Naive thymus-derived CD4-positive, alpha-beta T cell (primary cell): ENCODE measurements around the gene ACP6. TPM values are rescaled to one million over a fixed set of nuclear protein-coding genes. Genes with fewer than 3 reads are reported as not detected.
"Not testable (repeated sequence)": the region's sequence is repeated elsewhere in the genome, so short reads cannot be mapped to it uniquely, and the experiment has no call there.

Experiments used
- ATAC-seq: fragments of 150-1000 bp; cut with Tn5 transposase; 2 replicates; pipeline ENCODE4 v1.10.0; 2021; ENCODE audit warnings: mild to moderate bottlenecking, moderate library complexity
- CTCF ChIA-PET: fragments of 350-600 bp; sonication (Branson Sonifier 250); formaldehyde crosslinking; loops from one replicate; lab custom pipeline; 2021; ENCODE audit warnings: antibody characterized with exemption; lab: Charles Lee
- POLR2A ChIA-PET: fragments of 350-600 bp; sonication (Branson Sonifier 250); formaldehyde crosslinking; loops from one replicate; lab custom pipeline; 2021; ENCODE audit warnings: antibody characterized with exemption, inconsistent platforms; lab: Charles Lee
- DNase-seq, 9 donors: peaks; one replicate each; pipeline versions ENCODE4 v3.0.0 to v3.0.0-alpha.2; 2020 to 2022; ENCODE audit warnings: mixed read lengths in 1 of 9
- H3K27ac ChIP-seq: one replicate; pipeline ENCODE4 v1.7.0; 2013; ENCODE audit warnings: mild to moderate bottlenecking, low read depth, low read length, moderate library complexity
- H3K27me3 ChIP-seq, 2 donors: one replicate each; pipeline ENCODE4 v1.7.0; 2013; ENCODE audit warnings: low read length in 2 of 2, mild to moderate bottlenecking in 2 of 2, moderate library complexity in 2 of 2; ENCODE audit not compliant: control insufficient read depth in 2 of 2, insufficient read depth in 2 of 2
- H3K36me3 ChIP-seq, 3 experiments: 1 replicate in 2 of 3; 2 replicates in 1 of 3; pipeline ENCODE4 v1.7.0; 2013; ENCODE audit warnings: low read length in 3 of 3, mild to moderate bottlenecking in 3 of 3, moderate library complexity in 1 of 3; ENCODE audit not compliant: insufficient read depth in 3 of 3, control insufficient read depth in 2 of 3
- H3K4me1 ChIP-seq, 2 donors: one replicate each; pipeline ENCODE4 v1.7.0; 2013; ENCODE audit warnings: low read length in 2 of 2, mild to moderate bottlenecking in 2 of 2, moderate library complexity in 1 of 2; ENCODE audit not compliant: control insufficient read depth in 2 of 2, insufficient read depth in 2 of 2
- H3K4me3 ChIP-seq: 2 replicates; pipeline ENCODE4 v1.7.0; 2013; ENCODE audit warnings: mild to moderate bottlenecking, low read length
- H3K9me3 ChIP-seq, 3 experiments: 1 replicate in 2 of 3; 2 replicates in 1 of 3; pipeline ENCODE4 v1.7.0; 2013; ENCODE audit warnings: low read length in 3 of 3; ENCODE audit not compliant: control insufficient read depth in 2 of 3
- H3K27ac Mint-ChIP-seq, 9 donors: one replicate each; pipeline ENCODE4 v1.8.0; 2020 to 2022; ENCODE audit warnings: mixed read lengths in 9 of 9, mild to moderate bottlenecking in 8 of 9, moderate library complexity in 5 of 9, inconsistent platforms in 2 of 9
- H3K27me3 Mint-ChIP-seq, 5 donors: one replicate each; pipeline ENCODE4 v1.8.0; 2021 to 2022; ENCODE audit warnings: mixed read lengths in 5 of 5, mild to moderate bottlenecking in 1 of 5
- H3K36me3 Mint-ChIP-seq, 5 donors: one replicate each; pipeline ENCODE4 v1.8.0; 2020 to 2022; ENCODE audit warnings: mixed read lengths in 5 of 5, mild to moderate bottlenecking in 3 of 5, inconsistent platforms in 1 of 5
- H3K4me1 Mint-ChIP-seq, 7 donors: one replicate each; pipeline ENCODE4 v1.8.0; 2020 to 2022; ENCODE audit warnings: mixed read lengths in 7 of 7, mild to moderate bottlenecking in 3 of 7, inconsistent platforms in 1 of 7
- H3K4me3 Mint-ChIP-seq, 10 donors: one replicate each; pipeline ENCODE4 v1.8.0; 2020 to 2022; ENCODE audit warnings: mild to moderate bottlenecking in 10 of 10, mixed read lengths in 10 of 10, moderate library complexity in 6 of 10, inconsistent platforms in 2 of 10
- H3K9me3 Mint-ChIP-seq, 11 donors: one replicate each; pipeline ENCODE4 v1.8.0; 2020 to 2022; ENCODE audit warnings: mixed read lengths in 11 of 11, mild to moderate bottlenecking in 4 of 11, inconsistent platforms in 1 of 11, moderate library complexity in 1 of 11
- intact Hi-C, 2 donors: fragments of 100-400 bp; cut with micrococcal nuclease; formaldehyde crosslinking; loops; one replicate each; pipeline ENCODE4 v1.15.1; 2023
- polyA plus RNA-seq, 2 donors: library from polyadenylated mRNA; unstranded; fragments of 300-500 nt; fragmentation: Illumina TruSeq; gene quantifications; one replicate each; pipeline ENCODE4 v1.2.3, GENCODE V29; 2021
- total RNA-seq, 6 experiments: library from RNA in 5 of 6; stranded (reverse) in 5 of 6; gene quantifications; 1 replicate in 5 of 6; 2 replicates in 1 of 6; pipeline ENCODE4 v1.2.3 and lab custom pipeline; 2021 to 2026

ACP6 gene
- total and polyA plus RNA-seq, 7 experiments from 2014 or later: 7.5 to 22.4 (median 16.4) TPM

DNA sequence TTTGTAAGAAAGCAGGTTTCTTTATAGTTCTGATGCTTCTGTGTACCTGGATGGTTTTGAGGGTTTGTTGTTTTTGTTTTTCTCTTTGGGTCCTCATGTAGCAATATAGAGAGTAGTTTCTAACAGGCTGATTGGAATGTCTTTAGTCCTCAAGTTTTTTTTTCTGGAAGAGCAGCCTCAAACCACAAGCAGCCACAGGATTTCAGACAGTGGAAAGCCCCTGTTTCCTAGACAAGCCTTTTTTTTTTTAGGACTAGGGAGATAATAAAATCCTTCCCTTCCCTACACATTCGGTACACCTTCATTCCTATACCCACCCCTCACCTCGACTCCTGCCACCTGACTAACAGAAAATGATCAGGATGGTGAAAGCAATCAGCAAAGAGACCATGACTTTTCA, 47.6 kb downstream of the ACP6 start:
- intact Hi-C loops: no loop called here
- CTCF ChIA-PET: no interaction called here
- Mint-ChIP-seq H3K27me3 (no peaks in the 10 kb centered on the region), H3K4me3 (no peak overlapping the region), H3K4me1 (peaks cover 17 to 33% (median 32%) of the 10 kb centered on the region in 7 donors), H3K27ac (peak overlapping the region in 3 of 9 donors; percentile 0 to 50 (median 19)), H3K36me3 (peaks cover 0 to 46% (median 13%) of the 10 kb centered on the region in 5 donors), H3K9me3 (no peaks in the 10 kb centered on the region)
- no peak for ATAC-seq
- no peaks in the 10 kb centered on the region for H3K9me3 ChIP-seq
- peaks cover 6 to 13% of the 10 kb centered on the region in 2 donors for H3K4me1 ChIP-seq
- POLR2A ChIA-PET: no interaction called here
- H3K27me3 ChIP-seq: no peaks in the 10 kb centered on the region
- no peak overlapping the region for H3K27ac ChIP-seq
- peaks cover 0 to 40% (median 0%) of the 10 kb centered on the region in 3 experiments for H3K36me3 ChIP-seq
- no peak overlapping the region for H3K4me3 ChIP-seq
- no peak for DNase-seq

DNA sequence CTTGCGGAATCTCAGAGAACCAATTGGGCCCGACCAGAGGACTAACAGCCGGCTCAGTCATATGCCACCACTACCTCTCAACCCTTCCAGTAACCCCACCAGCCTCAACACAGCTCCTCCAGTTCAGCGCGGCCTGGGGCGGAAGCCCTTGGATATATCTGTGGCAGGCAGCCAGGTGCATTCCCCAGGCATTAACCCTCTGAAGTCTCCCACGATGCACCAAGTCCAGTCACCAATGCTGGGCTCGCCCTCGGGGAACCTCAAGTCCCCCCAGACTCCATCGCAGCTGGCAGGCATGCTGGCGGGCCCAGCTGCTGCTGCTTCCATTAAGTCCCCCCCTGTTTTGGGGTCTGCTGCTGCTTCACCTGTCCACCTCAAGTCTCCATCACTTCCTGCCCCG, 49.8 kb downstream of the ACP6 start:
- Mint-ChIP-seq H3K4me3 (no peak overlapping the region), H3K4me1 (peaks cover 5 to 34% (median 22%) of the 10 kb centered on the region in 7 donors), H3K27ac (peak overlapping the region in 1 of 9 donors; percentile 32), H3K9me3 (no peaks in the 10 kb centered on the region), H3K27me3 (no peaks in the 10 kb centered on the region), H3K36me3 (peaks cover 5 to 58% (median 20%) of the 10 kb centered on the region in 5 donors)
- POLR2A ChIA-PET: no interaction called here
- H3K9me3 ChIP-seq: no peaks in the 10 kb centered on the region
- H3K4me3 ChIP-seq: no peak overlapping the region
- no peaks in the 10 kb centered on the region for H3K27me3 ChIP-seq
- intact Hi-C loops: no loop called here
- peaks cover 0 to 8% of the 10 kb centered on the region in 2 donors for H3K4me1 ChIP-seq
- CTCF ChIA-PET: no interaction called here
- peaks cover 0 to 51% (median 0%) of the 10 kb centered on the region in 3 experiments for H3K36me3 ChIP-seq
- ATAC-seq (no peak), DNase-seq (no peak)
- no peak overlapping the region for H3K27ac ChIP-seq

DNA sequence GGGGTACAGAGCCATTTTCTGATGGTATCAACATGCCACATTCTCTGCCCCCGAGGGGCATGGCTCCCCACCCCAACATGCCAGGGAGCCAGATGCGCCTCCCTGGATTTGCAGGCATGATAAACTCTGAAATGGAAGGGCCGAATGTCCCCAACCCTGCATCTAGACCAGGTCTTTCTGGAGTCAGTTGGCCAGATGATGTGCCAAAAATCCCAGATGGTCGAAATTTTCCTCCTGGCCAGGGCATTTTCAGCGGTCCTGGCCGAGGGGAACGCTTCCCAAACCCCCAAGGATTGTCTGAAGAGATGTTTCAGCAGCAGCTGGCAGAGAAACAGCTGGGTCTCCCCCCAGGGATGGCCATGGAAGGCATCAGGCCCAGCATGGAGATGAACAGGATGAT, 50.6 kb downstream of the ACP6 start:
- H3K4me3 ChIP-seq: no peak overlapping the region
- H3K4me1 ChIP-seq: peaks cover 0 to 8% of the 10 kb centered on the region in 2 donors
- H3K36me3 Mint-ChIP-seq: peaks cover 8 to 61% (median 23%) of the 10 kb centered on the region in 5 donors
- no peak for ATAC-seq
- ChIA-PET POLR2A (no interaction called here), CTCF (interaction anchor here (0.6 kb wide), 1 partner anchor 14 kb away, joined by 3 read pairs; no protein-coding TSS in a partner anchor)
- peaks cover 0 to 54% (median 0%) of the 10 kb centered on the region in 3 experiments for H3K36me3 ChIP-seq
- H3K27me3 ChIP-seq: no peaks in the 10 kb centered on the region
- H3K4me1 Mint-ChIP-seq: peaks cover 2 to 35% (median 20%) of the 10 kb centered on the region in 7 donors
- no peaks in the 10 kb centered on the region for H3K9me3 Mint-ChIP-seq
- no peaks in the 10 kb centered on the region for H3K9me3 ChIP-seq
- no peak overlapping the region for H3K27ac ChIP-seq
- no peak overlapping the region for H3K27ac Mint-ChIP-seq
- intact Hi-C loops: no loop called here
- no peaks in the 10 kb centered on the region for H3K27me3 Mint-ChIP-seq
- no peak overlapping the region for H3K4me3 Mint-ChIP-seq
- DNase-seq: no peak

DNA sequence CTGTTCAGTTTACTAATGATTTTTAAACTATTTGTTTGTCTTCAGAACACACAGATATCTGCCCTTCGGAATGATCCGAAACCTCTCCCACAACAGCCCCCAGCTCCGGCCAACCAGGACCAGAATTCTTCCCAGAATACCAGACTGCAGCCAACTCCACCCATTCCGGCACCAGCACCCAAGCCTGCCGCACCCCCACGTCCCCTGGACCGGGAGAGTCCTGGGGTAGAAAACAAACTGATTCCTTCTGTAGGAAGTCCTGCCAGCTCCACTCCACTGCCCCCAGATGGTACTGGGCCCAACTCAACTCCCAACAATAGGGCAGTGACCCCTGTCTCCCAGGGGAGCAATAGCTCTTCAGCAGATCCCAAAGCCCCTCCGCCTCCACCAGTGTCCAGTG, 51.6 kb downstream of the ACP6 start:
- H3K9me3 ChIP-seq: no peaks in the 10 kb centered on the region
- Mint-ChIP-seq H3K27ac (peak overlapping the region in 5 of 9 donors; percentile 10 to 70 (median 38)), H3K4me3 (peak overlapping the region in 1 of 10 donors; percentile 36), H3K9me3 (no peaks in the 10 kb centered on the region), H3K4me1 (peaks cover 2 to 35% (median 20%) of the 10 kb centered on the region in 7 donors), H3K36me3 (peaks cover 11 to 71% (median 29%) of the 10 kb centered on the region in 5 donors), H3K27me3 (no peaks in the 10 kb centered on the region)
- intact Hi-C loops: loop anchor here in 1 of 2 donors (1.0 kb wide), 3 partner anchors 18 to 101 kb away; no protein-coding TSS in a partner anchor
- ChIA-PET POLR2A (interaction anchor here (0.6 kb wide), 1 partner anchor 242 kb away, joined by 3 read pairs; no protein-coding TSS in a partner anchor), CTCF (no interaction called here)
- DNase-seq: no peak
- H3K4me3 ChIP-seq: no peak overlapping the region
- H3K36me3 ChIP-seq: peaks cover 0 to 52% (median 0%) of the 10 kb centered on the region in 3 experiments
- H3K27me3 ChIP-seq: no peaks in the 10 kb centered on the region
- peaks cover 0 to 8% of the 10 kb centered on the region in 2 donors for H3K4me1 ChIP-seq
- no peak overlapping the region for H3K27ac ChIP-seq
- ATAC-seq: no peak

DNA sequence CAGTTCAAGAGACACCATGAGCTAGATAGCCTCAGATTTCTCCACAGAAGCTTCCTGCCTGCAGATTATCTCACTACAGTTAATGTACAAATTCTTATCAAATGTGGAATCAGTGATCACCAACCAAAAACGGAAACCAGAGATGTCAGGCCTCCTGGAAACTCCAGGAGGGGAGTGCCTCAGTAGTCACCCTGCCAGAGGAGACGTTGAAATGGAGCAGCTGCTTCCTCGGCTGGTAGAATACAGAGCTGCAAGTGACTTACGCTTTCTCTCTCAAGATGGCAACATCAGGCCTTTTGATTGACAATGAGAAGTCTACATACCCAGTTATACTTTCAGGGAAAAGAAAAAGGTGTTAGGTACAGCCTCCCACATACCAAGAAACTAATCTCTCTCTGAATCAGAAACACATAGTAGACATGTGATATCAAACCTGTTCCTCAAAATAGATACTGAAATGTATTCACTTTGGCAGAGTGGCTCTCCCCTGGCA, 52.2 kb downstream of the ACP6 start:
- H3K27me3 Mint-ChIP-seq: no peaks in the 10 kb centered on the region
- H3K9me3 Mint-ChIP-seq: no peaks in the 10 kb centered on the region
- H3K4me3 ChIP-seq: no peak overlapping the region
- DNase-seq (peak in 2 of 9 donors; percentile 3 to 48), ATAC-seq (peak; percentile 69)
- H3K36me3 Mint-ChIP-seq: peaks cover 11 to 72% (median 35%) of the 10 kb centered on the region in 5 donors
- peak overlapping the region; percentile 10 to 83 (median 65) for H3K27ac Mint-ChIP-seq
- H3K4me3 Mint-ChIP-seq: peak overlapping the region in 1 of 10 donors; percentile 36
- peaks cover 0 to 8% of the 10 kb centered on the region in 2 donors for H3K4me1 ChIP-seq
- H3K36me3 ChIP-seq: peaks cover 0 to 59% (median 0%) of the 10 kb centered on the region in 3 experiments
- H3K4me1 Mint-ChIP-seq: peaks cover 2 to 35% (median 20%) of the 10 kb centered on the region in 7 donors
- no peak overlapping the region for H3K27ac ChIP-seq
- no peaks in the 10 kb centered on the region for H3K27me3 ChIP-seq
- CTCF ChIA-PET: no interaction called here
- no peaks in the 10 kb centered on the region for H3K9me3 ChIP-seq
- intact Hi-C loops: loop anchor here in 1 of 2 donors (1.0 kb wide), 3 partner anchors 18 to 101 kb away; no protein-coding TSS in a partner anchor
- POLR2A ChIA-PET: no interaction called here

DNA sequence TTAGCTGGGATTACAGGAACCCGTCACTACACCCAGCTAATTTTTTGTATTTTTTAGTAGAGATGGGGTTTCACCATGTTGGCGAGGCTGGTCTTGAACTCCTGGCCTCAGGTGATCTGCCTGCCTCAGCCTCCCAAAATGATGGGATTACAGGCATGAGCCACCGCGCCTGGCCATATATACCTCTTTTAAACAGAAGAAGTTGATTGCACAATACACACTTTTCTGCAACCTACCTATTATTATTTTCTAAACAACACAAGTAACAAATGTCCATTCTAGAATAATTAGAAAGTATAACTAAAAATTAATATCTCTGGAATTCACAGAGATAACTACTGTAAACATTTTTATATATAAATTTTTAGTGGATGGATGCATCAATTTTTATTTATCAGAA, 55.4 kb downstream of the ACP6 start:
- H3K36me3 ChIP-seq: peaks cover 0 to 77% (median 4%) of the 10 kb centered on the region in 3 experiments
- H3K9me3 Mint-ChIP-seq, H3K27ac ChIP-seq, CTCF ChIA-PET, H3K4me3 ChIP-seq, H3K9me3 ChIP-seq, ATAC-seq, H3K27ac Mint-ChIP-seq, H3K27me3 ChIP-seq, POLR2A ChIA-PET, DNase-seq, H3K27me3 Mint-ChIP-seq, H3K4me1 ChIP-seq, H3K4me3 Mint-ChIP-seq, intact Hi-C loops: not testable (repeated sequence)
- peaks cover 2 to 25% (median 20%) of the 10 kb centered on the region in 7 donors for H3K4me1 Mint-ChIP-seq
- peaks cover 11 to 63% (median 30%) of the 10 kb centered on the region in 5 donors for H3K36me3 Mint-ChIP-seq
